ENCODE results near the gene HGF.

Gene HGF

GRCh38 chr7:81674431-81674830 is 95.4 kb downstream of the HGF start:
- H3K27ac ChIP-seq (ENCODE audit: low read length): no peak overlapping the region
- H3K4me3 ChIP-seq (ENCODE audit: low read depth in 1 of 2, low read length in 2 of 2): no peak overlapping the region
- no peaks in the 10 kb centered on the region for H3K4me1 ChIP-seq (ENCODE audit: control insufficient read depth in 1 of 2, insufficient read depth in 2 of 2, low read length in 2 of 2)
- H3K27me3 ChIP-seq (ENCODE audit: low read depth, low read length): no peaks in the 10 kb centered on the region
- H3K9me3 ChIP-seq (ENCODE audit: control insufficient read depth in 1 of 2, low read length in 2 of 2): no peaks in the 10 kb centered on the region
- no peaks in the 10 kb centered on the region for H3K36me3 ChIP-seq (ENCODE audit: control insufficient read depth in 1 of 2, insufficient read depth in 2 of 2, low read length in 2 of 2)

- no peaks in the 10 kb centered on the region for H3K27me3 ChIP-seq (ENCODE audit: low read depth, low read length)
- H3K4me1 ChIP-seq (ENCODE audit: control insufficient read depth in 1 of 2, insufficient read depth in 2 of 2, low read length in 2 of 2): no peaks in the 10 kb centered on the region
- H3K36me3 ChIP-seq (ENCODE audit: control insufficient read depth in 1 of 2, insufficient read depth in 2 of 2, low read length in 2 of 2): no peaks in the 10 kb centered on the region
- no peak overlapping the region for H3K4me3 ChIP-seq (ENCODE audit: low read depth in 1 of 2, low read length in 2 of 2)
- H3K27ac ChIP-seq (ENCODE audit: low read length): no peak overlapping the region
- no peaks in the 10 kb centered on the region for H3K9me3 ChIP-seq (ENCODE audit: control insufficient read depth in 1 of 2, low read length in 2 of 2)
Observed at GRCh38 chr7:81672872-81673271, 97.0 kb downstream of the HGF start.

DNA sequence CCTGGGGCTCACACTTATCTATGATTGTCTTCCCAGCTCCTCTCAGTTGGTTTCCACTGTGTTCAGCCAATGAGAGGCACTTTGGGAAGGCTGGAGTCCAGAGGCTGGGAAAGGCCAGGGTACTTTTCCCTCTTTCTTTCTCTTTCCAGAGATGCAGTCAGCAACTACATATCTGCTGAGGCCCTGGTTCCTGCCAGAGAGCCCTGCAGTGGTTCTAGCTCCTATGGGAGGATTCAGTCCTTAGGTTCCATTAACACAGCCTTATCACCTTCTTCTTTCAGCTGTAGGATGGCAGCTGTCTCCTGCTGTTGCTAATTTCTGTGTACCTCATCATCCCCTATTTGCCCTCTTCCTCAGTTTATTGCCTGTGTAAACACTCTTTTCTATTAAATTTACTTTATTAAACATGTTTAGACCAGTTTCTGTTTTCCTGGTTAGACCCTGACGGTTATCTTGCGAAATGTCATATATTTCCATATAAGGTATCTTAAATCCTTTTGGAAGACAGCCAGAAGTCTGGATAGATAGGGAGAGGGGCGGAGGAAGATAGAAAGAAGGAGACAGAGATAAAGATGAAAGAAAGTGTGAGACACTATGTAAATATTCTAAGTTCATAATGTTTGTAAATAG is 100.3 kb downstream of the HGF start:
- Histone ChIP-seq H3K4me3 (ENCODE audit: low read depth in 1 of 2, low read length in 2 of 2) (no peak overlapping the region), H3K27me3 (ENCODE audit: low read depth, low read length) (no peaks in the 10 kb centered on the region), H3K27ac (ENCODE audit: low read length) (no peak overlapping the region)

DNA sequence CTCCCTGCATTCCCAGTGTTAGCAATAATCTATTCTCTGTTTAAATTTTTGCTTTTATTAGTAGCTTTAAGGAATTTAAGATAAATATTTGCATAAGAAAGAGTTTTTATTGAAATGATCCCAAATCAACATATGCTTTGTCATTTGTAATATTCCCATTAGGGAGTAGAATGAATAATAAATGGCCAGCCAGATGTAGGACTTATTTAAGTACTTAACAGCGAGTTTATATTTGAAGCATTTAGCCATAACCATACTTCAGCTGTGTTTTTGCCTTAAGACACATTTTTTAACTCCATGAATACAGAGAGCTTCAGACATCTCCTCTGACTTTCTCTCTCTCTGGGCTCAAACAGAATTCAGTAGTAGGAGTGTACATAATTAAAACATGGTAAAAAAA is 103.6 kb downstream of the HGF start:
- Histone ChIP-seq H3K27ac (ENCODE audit: low read length) (no peak overlapping the region), H3K4me1 (ENCODE audit: control insufficient read depth in 1 of 2, insufficient read depth in 2 of 2, low read length in 2 of 2) (no peaks in the 10 kb centered on the region), H3K4me3 (ENCODE audit: low read depth in 1 of 2, low read length in 2 of 2) (no peak overlapping the region), H3K9me3 (ENCODE audit: control insufficient read depth in 1 of 2, low read length in 2 of 2) (no peaks in the 10 kb centered on the region), H3K36me3 (ENCODE audit: control insufficient read depth in 1 of 2, insufficient read depth in 2 of 2, low read length in 2 of 2) (no peaks in the 10 kb centered on the region), H3K27me3 (ENCODE audit: low read depth, low read length) (no peaks in the 10 kb centered on the region)

More for the DNA sequence above, 100.3 kb downstream of the HGF start:
- Histone ChIP-seq H3K4me1 (ENCODE audit: control insufficient read depth in 1 of 2, insufficient read depth in 2 of 2, low read length in 2 of 2) (no peaks in the 10 kb centered on the region), H3K36me3 (ENCODE audit: control insufficient read depth in 1 of 2, insufficient read depth in 2 of 2, low read length in 2 of 2) (no peaks in the 10 kb centered on the region), H3K9me3 (ENCODE audit: control insufficient read depth in 1 of 2, low read length in 2 of 2) (no peaks in the 10 kb centered on the region)

DNA sequence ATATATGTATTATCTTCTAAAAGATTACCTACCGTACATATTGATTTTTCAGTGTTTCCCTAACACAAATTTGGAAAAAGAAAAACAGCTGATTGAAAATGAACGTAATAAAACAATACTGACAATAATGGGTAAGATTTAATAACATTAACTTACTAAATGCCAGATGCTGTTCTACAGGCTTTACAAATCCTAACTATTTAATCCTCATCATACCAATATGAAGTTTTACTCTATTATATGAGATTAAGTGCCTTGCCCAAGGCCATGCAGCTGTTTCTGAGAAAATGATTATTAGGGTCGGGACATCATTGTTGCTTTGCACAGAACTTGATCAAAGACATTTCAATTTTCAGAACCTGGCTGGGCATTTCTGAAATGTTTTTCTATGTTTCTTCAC is 104.6 kb downstream of the HGF start:
- Histone ChIP-seq H3K27me3 (ENCODE audit: low read depth, low read length) (no peaks in the 10 kb centered on the region), H3K4me3 (ENCODE audit: low read depth in 1 of 2, low read length in 2 of 2) (no peak overlapping the region), H3K36me3 (ENCODE audit: control insufficient read depth in 1 of 2, insufficient read depth in 2 of 2, low read length in 2 of 2) (no peaks in the 10 kb centered on the region)

DNA sequence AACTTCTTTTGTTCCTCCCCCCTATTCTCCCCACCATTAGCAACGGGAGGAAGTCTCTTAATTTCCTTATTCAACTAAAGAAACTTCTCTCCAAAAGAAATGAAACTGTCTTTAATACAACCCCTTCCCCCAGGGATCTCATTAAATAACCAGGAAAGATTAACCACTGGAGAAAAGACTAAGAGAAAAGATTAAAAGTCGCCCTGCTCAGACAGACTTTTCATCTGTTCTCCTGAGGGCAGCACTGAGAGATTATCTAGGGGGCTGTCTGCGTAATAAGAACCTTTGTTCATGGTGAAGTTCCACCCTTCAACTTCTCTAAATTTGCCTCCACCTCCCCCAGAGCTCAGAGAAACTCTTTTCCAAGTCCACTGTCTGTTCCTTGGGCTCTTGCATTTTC is 105.5 kb downstream of the HGF start:
- H3K4me3 ChIP-seq (ENCODE audit: low read depth in 1 of 2, low read length in 2 of 2): no peak overlapping the region
- no peaks in the 10 kb centered on the region for H3K4me1 ChIP-seq (ENCODE audit: control insufficient read depth in 1 of 2, insufficient read depth in 2 of 2, low read length in 2 of 2)
- H3K9me3 ChIP-seq (ENCODE audit: control insufficient read depth in 1 of 2, low read length in 2 of 2): peaks cover 0 to 2% of the 10 kb centered on the region in 2 donors
- H3K27me3 ChIP-seq (ENCODE audit: low read depth, low read length): no peaks in the 10 kb centered on the region
- H3K36me3 ChIP-seq (ENCODE audit: control insufficient read depth in 1 of 2, insufficient read depth in 2 of 2, low read length in 2 of 2): no peaks in the 10 kb centered on the region
- H3K27ac ChIP-seq (ENCODE audit: low read length): no peak overlapping the region

More for the DNA sequence above, 104.6 kb downstream of the HGF start:
- H3K9me3 ChIP-seq (ENCODE audit: control insufficient read depth in 1 of 2, low read length in 2 of 2): peaks cover 0 to 2% of the 10 kb centered on the region in 2 donors
- H3K27ac ChIP-seq (ENCODE audit: low read length): no peak overlapping the region
- no peaks in the 10 kb centered on the region for H3K4me1 ChIP-seq (ENCODE audit: control insufficient read depth in 1 of 2, insufficient read depth in 2 of 2, low read length in 2 of 2)

GRCh38 chr7:81662531-81662930 is 107.3 kb downstream of the HGF start:
- H3K4me3 ChIP-seq (ENCODE audit: low read depth in 1 of 2, low read length in 2 of 2): no peak overlapping the region
- peaks cover 0 to 2% of the 10 kb centered on the region in 2 donors for H3K9me3 ChIP-seq (ENCODE audit: control insufficient read depth in 1 of 2, low read length in 2 of 2)
- H3K4me1 ChIP-seq (ENCODE audit: control insufficient read depth in 1 of 2, insufficient read depth in 2 of 2, low read length in 2 of 2): no peaks in the 10 kb centered on the region
- H3K36me3 ChIP-seq (ENCODE audit: control insufficient read depth in 1 of 2, insufficient read depth in 2 of 2, low read length in 2 of 2): no peaks in the 10 kb centered on the region
- H3K27me3 ChIP-seq (ENCODE audit: low read depth, low read length): no peaks in the 10 kb centered on the region
- H3K27ac ChIP-seq (ENCODE audit: low read length): no peak overlapping the region

- no peaks in the 10 kb centered on the region for H3K4me1 ChIP-seq (ENCODE audit: control insufficient read depth in 1 of 2, insufficient read depth in 2 of 2, low read length in 2 of 2)
Observed at GRCh38 chr7:81659697-81660395, 110.0 kb downstream of the HGF start.

GRCh38 chr7:81657551-81657950 is 112.3 kb downstream of the HGF start:
- H3K9me3 ChIP-seq (ENCODE audit: control insufficient read depth in 1 of 2, low read length in 2 of 2): peaks cover 0 to 2% of the 10 kb centered on the region in 2 donors
- H3K4me1 ChIP-seq (ENCODE audit: control insufficient read depth in 1 of 2, insufficient read depth in 2 of 2, low read length in 2 of 2): no peaks in the 10 kb centered on the region
- no peak overlapping the region for H3K4me3 ChIP-seq (ENCODE audit: low read depth in 1 of 2, low read length in 2 of 2)
- no peak overlapping the region for H3K27ac ChIP-seq (ENCODE audit: low read length)
- no peaks in the 10 kb centered on the region for H3K36me3 ChIP-seq (ENCODE audit: control insufficient read depth in 1 of 2, insufficient read depth in 2 of 2, low read length in 2 of 2)
- no peaks in the 10 kb centered on the region for H3K27me3 ChIP-seq (ENCODE audit: low read depth, low read length)

More at GRCh38 chr7:81659697-81660395, 110.0 kb downstream of the HGF start:
- Histone ChIP-seq H3K27ac (ENCODE audit: low read length) (no peak overlapping the region), H3K9me3 (ENCODE audit: control insufficient read depth in 1 of 2, low read length in 2 of 2) (peaks cover 0 to 2% of the 10 kb centered on the region in 2 donors), H3K27me3 (ENCODE audit: low read depth, low read length) (no peaks in the 10 kb centered on the region), H3K4me3 (ENCODE audit: low read depth in 1 of 2, low read length in 2 of 2) (no peak overlapping the region), H3K36me3 (ENCODE audit: control insufficient read depth in 1 of 2, insufficient read depth in 2 of 2, low read length in 2 of 2) (no peaks in the 10 kb centered on the region)

DNA sequence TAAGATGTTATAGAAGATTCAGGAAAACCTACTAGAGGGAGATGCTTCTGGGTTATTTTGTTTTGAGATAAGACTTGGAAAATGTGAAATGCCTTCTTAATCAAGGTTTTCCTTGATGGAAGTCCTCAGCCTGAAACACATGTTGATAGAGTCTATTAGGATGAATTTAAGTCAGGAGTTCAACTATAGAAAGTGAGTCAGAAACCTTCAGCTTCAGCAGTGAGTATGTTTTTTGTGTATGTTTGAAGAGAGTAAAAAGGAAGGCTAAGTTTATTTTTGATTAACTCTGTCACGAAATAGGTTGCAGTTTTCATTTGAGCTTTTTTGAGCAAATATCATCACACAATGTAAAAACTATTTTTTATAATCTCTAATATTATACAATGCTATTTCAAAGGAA is 114.6 kb downstream of the HGF start:
- Histone ChIP-seq H3K27ac (ENCODE audit: low read length) (no peak overlapping the region), H3K36me3 (ENCODE audit: control insufficient read depth in 1 of 2, insufficient read depth in 2 of 2, low read length in 2 of 2) (no peaks in the 10 kb centered on the region), H3K9me3 (ENCODE audit: control insufficient read depth in 1 of 2, low read length in 2 of 2) (no peaks in the 10 kb centered on the region), H3K4me3 (ENCODE audit: low read depth in 1 of 2, low read length in 2 of 2) (no peak overlapping the region), H3K4me1 (ENCODE audit: control insufficient read depth in 1 of 2, insufficient read depth in 2 of 2, low read length in 2 of 2) (no peaks in the 10 kb centered on the region), H3K27me3 (ENCODE audit: low read depth, low read length) (no peaks in the 10 kb centered on the region)

GRCh38 chr7:81652225-81652624 is 117.6 kb downstream of the HGF start:
- Histone ChIP-seq H3K4me1 (ENCODE audit: control insufficient read depth in 1 of 2, insufficient read depth in 2 of 2, low read length in 2 of 2) (no peaks in the 10 kb centered on the region), H3K4me3 (ENCODE audit: low read depth in 1 of 2, low read length in 2 of 2) (no peak overlapping the region), H3K27ac (ENCODE audit: low read length) (no peak overlapping the region), H3K36me3 (ENCODE audit: control insufficient read depth in 1 of 2, insufficient read depth in 2 of 2, low read length in 2 of 2) (no peaks in the 10 kb centered on the region), H3K27me3 (ENCODE audit: low read depth, low read length) (no peaks in the 10 kb centered on the region), H3K9me3 (ENCODE audit: control insufficient read depth in 1 of 2, low read length in 2 of 2) (no peaks in the 10 kb centered on the region)
